SIG-M5 (cell line): Measurements from ENCODE around the gene ADAMTSL2.

Experiments used
- DNase-seq: peaks from one replicate; lab custom pipeline; 2025; lab: John Stamatoyannopoulos, UW

The ADAMTSL2 gene

GRCh38 chr9:133606708-133607025 is 72.2 kb downstream of the ADAMTSL2 start:
- DNase-seq, result no peak

GRCh38 chr9:133607381-133607780 is 72.9 kb downstream of the ADAMTSL2 start:
- DNase-seq, result no peak

GRCh38 chr9:133607976-133608375 is 73.5 kb downstream of the ADAMTSL2 start:
- DNase-seq, result no peak

GRCh38 chr9:133608382-133608781 is 73.9 kb downstream of the ADAMTSL2 start:
- no peak for DNase-seq

GRCh38 chr9:133608889-133609288 is 74.4 kb downstream of the ADAMTSL2 start:
- no peak for DNase-seq

- DNase-seq, result no peak
Observed at GRCh38 chr9:133609311-133610098, 75.0 kb downstream of the ADAMTSL2 start, which contains the start of gene FAM163B. TSS of gene FAM163B (minus strand) at chr9:133609389. CDS start at chr9:133580223, 29,166 bp downstream.

GRCh38 chr9:133610845-133611244 is 76.3 kb downstream of the ADAMTSL2 start:
- no peak for DNase-seq

GRCh38 chr9:133612051-133612450 is 77.5 kb downstream of the ADAMTSL2 start:
- DNase-seq, result no peak

GRCh38 chr9:133612816-133613215 is 78.3 kb downstream of the ADAMTSL2 start:
- DNase-seq, result no peak

GRCh38 chr9:133613432-133613831 is 78.9 kb downstream of the ADAMTSL2 start:
- no peak for DNase-seq

- no peak for DNase-seq
Observed at GRCh38 chr9:133614056-133614455, 79.6 kb downstream of the ADAMTSL2 start.

- no peak for DNase-seq
Observed at GRCh38 chr9:133614678-133615077, 80.2 kb downstream of the ADAMTSL2 start.

- no peak for DNase-seq
Observed at GRCh38 chr9:133615186-133615585, 80.7 kb downstream of the ADAMTSL2 start.

- no peak for DNase-seq
Observed at GRCh38 chr9:133615606-133616188, 81.2 kb downstream of the ADAMTSL2 start.

- DNase-seq, result no peak
Observed at GRCh38 chr9:133616643-133617405, 82.3 kb downstream of the ADAMTSL2 start.

- DNase-seq, result no peak
Observed at GRCh38 chr9:133618726-133619125, 84.2 kb downstream of the ADAMTSL2 start.

GRCh38 chr9:133619791-133620190 is 85.3 kb downstream of the ADAMTSL2 start:
- no peak for DNase-seq

GRCh38 chr9:133621725-133622267 is 87.3 kb downstream of the ADAMTSL2 start:
- DNase-seq, result no peak

- no peak for DNase-seq
Observed at GRCh38 chr9:133622555-133622954, 88.1 kb downstream of the ADAMTSL2 start.
